Stimulated activated CD8-positive, alpha-beta memory T cell treated with anti-CD3 and anti-CD28 coated beads, Interleukin-4, amount 100 ng/mL, for 4 hours (primary cell): ENCODE measurements around the gene SYNPR.
"Not testable (repeated sequence)": the region's sequence is repeated elsewhere in the genome, so short reads cannot be mapped to it uniquely, and the experiment has no call there.

Source experiments
- DNase-seq, 2 donors: peaks; one replicate each; pipeline ENCODE4 v3.0.0-alpha.2; 2020; ENCODE audit warnings: low read depth in 2 of 2, low spot score in 1 of 2

The SYNPR gene

GRCh38 chr3:63609408-63609807 is 331.3 kb downstream of the SYNPR start:
- DNase-seq: no peak

- DNase-seq: no peak
These were observed 331.7 kb downstream of the SYNPR start for GRCh38 chr3:63609834-63610233.

- DNase-seq: no peak
These were observed 333.3 kb downstream of the SYNPR start for GRCh38 chr3:63611382-63611781.

- DNase-seq: no peak
These were observed 335.5 kb downstream of the SYNPR start for GRCh38 chr3:63613561-63613960.

GRCh38 chr3:63617391-63617790 is 339.3 kb downstream of the SYNPR start:
- no peak for DNase-seq

GRCh38 chr3:63624941-63625560 is 346.9 kb downstream of the SYNPR start:
- no peak for DNase-seq

- no peak for DNase-seq
These were observed 353.6 kb downstream of the SYNPR start for GRCh38 chr3:63631670-63632069.

- DNase-seq: no peak
These were observed 357.1 kb downstream of the SYNPR start for GRCh38 chr3:63635186-63635585.

GRCh38 chr3:63639806-63640205 is 361.7 kb downstream of the SYNPR start:
- no peak for DNase-seq

- no peak for DNase-seq
These were observed 364.4 kb downstream of the SYNPR start for GRCh38 chr3:63642488-63642887.

- DNase-seq: no peak
These were observed 366.2 kb downstream of the SYNPR start for GRCh38 chr3:63644212-63644797.

- not testable (repeated sequence) for DNase-seq
These were observed 367.0 kb downstream of the SYNPR start for GRCh38 chr3:63644928-63645781.

GRCh38 chr3:63652066-63652725 is 374.1 kb downstream of the SYNPR start, which contains the start of gene SNTN:
Gene SNTN (plus strand): TSS chr3:63652675. CDS start chr3:63652688, 13 bp downstream.
- no peak for DNase-seq

- no peak for DNase-seq
These were observed 376.1 kb downstream of the SYNPR start for GRCh38 chr3:63654211-63654610.

- DNase-seq: no peak
These were observed 376.8 kb downstream of the SYNPR start for GRCh38 chr3:63654931-63655330.

GRCh38 chr3:63655519-63655918 is 377.4 kb downstream of the SYNPR start:
- no peak for DNase-seq

GRCh38 chr3:63656786-63657185 is 378.7 kb downstream of the SYNPR start:
- no peak for DNase-seq

GRCh38 chr3:63661242-63661641 is 383.1 kb downstream of the SYNPR start:
- DNase-seq: no peak

- no peak for DNase-seq
These were observed 383.9 kb downstream of the SYNPR start for GRCh38 chr3:63662011-63662410.

GRCh38 chr3:63662500-63662899 is 384.4 kb downstream of the SYNPR start:
- DNase-seq: no peak
